HG03135 (cell line): ENCODE results near the gene CASP12.
A peak's percentile ranks its signal among the peaks of the same experiment; 100 is the strongest.

Experiments
- ATAC-seq: cut with Tn5 transposase; IDR thresholded peaks from one replicate; pipeline ENCODE4 v1.9.1; 2021; ENCODE audit warnings: mild to moderate bottlenecking, moderate library complexity; ENCODE audit not compliant: unreplicated experiment

Gene CASP12

DNA sequence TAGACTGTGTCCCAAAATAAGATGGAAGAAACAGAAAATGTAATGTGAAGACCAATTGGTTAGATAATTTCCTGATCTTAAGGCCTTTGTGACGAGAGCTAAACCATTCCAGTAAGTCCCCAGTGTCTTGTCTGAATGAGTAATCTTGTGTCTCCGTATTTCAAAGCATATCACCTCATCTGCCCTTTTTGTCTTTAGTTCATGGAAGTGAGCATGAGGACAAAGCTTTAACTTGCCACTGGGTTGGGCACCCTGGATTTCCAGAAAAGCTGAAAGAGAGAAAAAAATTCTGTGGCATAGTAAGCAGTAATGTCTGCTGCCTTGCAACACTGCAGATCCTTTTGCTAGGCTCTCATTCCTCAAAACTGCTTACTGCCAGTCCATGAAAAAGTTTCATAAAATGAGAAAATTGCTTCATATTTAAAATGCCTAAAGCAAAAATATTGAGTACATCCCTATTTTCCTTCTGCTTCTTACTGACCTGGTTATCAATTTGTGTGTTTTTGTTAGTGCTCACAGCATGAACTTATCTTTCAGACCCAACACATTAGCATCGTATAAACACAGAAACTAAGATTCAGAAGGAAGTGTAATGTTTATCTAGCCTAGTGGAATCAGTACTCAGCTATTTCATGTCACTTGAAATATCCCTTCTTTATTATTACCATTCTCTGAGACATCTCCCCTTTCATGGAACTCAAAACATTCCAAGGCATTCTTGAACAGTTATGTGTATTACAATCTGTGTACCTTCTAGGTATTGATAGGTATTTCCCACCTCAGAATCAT, 5.3 kb downstream of the CASP12 start:
- ATAC-seq: no peak

- no peak for ATAC-seq
These were observed 7.1 kb downstream of the CASP12 start for GRCh38 chr11:104891135-104891534.

DNA sequence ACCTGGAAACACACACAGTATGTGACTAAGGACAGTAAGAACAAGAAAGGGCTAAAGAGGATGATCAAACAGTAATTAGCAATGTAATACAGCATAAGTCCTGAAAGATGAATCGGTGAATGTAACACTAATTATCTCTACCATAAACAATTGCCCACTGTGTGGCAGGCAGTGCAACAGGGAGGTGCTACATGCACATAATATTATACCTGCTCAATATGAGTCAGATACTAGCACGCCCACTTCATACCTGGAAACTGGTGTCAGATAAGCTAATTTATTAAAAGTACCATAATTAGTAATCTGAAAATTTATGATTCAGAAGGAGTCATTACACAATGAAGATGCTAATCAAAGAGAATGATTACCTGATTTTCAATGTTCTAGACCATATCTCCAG, 14.9 kb downstream of the CASP12 start:
- no peak for ATAC-seq

- peak; percentile 75 for ATAC-seq
These were observed 17.0 kb downstream of the CASP12 start for GRCh38 chr11:104881117-104881794.

DNA sequence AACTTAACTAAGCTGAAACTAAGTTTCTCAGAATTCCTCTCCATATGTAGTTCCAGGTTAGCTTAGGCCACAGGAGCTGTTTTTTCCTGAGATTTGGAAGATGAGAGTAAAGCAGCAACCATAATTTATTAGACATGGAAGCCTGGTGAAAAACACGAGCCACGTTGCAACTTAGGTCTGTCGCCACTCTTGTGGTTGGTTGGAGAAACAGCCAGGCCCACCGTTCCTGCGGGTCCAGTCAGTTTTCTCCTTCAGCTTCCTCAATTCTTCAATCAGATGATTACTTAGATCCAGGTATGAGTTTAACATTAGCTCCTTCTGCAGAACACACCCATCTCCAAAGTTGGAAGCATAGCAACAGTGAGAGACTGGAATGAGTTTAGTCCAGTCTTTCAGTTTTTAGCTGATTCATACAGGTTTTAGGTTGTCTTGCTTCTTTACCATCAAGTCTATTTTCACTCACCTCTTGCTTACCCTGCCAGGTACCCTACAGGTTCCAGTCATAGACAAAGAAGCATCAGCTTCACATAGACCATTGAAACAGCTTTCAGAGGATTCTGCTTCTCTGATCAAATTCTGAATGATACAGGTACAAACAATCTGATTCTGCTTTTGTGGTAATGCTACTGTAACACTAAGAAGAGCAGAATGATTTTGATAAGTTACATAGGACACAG, 18.6 kb downstream of the CASP12 start:
- no peak for ATAC-seq

DNA sequence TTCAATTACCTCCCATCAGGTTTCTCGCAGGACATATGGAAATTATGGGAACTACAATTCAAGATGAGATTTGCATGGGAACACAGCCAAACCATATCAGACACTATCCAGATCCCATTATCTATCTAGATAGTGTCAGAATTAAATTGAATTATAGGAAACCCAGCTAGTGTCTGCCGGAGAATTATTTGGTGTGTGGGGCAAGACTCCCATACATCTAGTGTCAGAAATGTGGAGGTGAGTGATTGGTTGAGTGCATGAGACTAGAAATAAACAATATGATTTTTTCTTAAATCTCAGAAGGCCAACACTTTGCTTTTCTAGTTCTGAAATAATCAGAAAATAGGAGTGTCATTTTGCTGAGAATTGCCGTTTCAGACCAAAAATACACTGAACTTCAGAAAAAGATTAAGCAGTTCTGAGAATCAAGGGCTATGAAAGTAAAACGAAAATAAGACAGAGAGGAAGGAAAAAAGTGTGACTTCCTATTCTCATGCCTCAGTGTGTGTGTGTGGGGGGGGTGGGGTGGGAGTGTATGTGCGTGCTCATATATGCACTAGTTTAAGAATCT, 21.3 kb downstream of the CASP12 start:
- no peak for ATAC-seq

DNA sequence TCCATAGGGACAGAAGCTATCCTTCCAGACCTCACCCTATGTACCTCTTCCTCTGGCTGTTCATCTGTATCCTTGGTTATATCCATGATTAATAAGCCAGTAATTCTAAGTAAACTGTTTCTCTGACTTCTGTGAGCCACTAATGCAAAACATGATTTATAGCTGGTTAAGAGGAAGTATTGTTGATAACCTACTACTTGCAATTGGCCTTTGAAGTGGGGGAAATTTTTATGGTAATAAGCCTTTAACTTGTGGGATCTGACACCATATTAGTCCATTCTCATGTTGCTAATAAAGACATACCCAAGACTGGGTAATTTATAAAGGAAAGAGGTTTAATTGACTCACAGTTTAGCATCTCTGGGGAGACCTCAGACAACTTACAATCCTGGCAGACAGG, 21.9 kb downstream of the CASP12 start:
- no peak for ATAC-seq

GRCh38 chr11:104873252-104873651, 25.0 kb downstream of the CASP12 start:
- ATAC-seq: no peak

DNA sequence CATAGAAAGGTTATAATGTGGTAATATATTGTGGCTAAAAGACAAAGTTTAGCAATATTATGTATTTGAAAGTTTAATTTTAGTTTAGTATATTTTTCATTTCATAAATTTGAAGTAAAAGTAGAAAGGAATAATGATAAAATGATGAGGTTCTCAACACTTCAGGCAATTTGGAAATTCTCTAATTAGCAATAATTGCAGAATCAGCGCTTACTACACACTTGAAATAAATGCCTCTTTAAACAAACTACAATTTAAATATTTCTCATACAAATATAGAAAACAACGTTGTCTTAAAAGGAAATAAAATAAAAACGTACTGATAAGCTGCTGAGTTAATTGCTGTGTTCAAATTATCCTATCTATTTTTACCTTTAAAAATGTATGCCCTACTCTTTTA, 25.9 kb downstream of the CASP12 start:
- ATAC-seq: no peak

DNA sequence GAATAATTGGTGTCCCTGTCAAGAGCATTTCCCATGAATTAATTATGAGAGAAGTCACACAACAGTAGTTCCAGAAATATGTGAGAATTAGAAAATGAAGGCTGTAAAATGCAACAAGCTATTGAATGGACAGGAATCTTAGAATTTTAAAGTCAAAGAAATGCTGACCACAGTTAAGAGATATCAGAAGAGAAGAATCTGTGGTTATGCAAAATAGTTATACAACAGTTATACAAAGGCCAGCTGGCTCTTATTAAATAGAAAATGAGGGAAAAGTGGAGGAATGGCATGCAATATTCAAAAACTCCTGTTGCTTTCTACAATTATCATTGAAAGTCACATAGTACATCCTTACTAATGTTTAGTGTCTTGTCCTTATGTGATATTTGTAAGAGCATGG, 27.4 kb downstream of the CASP12 start:
- ATAC-seq: no peak

- ATAC-seq: no peak
These were observed 31.4 kb downstream of the CASP12 start for GRCh38 chr11:104866815-104867214.

- no peak for ATAC-seq
These were observed 39.1 kb downstream of the CASP12 start for GRCh38 chr11:104858882-104859775.

DNA sequence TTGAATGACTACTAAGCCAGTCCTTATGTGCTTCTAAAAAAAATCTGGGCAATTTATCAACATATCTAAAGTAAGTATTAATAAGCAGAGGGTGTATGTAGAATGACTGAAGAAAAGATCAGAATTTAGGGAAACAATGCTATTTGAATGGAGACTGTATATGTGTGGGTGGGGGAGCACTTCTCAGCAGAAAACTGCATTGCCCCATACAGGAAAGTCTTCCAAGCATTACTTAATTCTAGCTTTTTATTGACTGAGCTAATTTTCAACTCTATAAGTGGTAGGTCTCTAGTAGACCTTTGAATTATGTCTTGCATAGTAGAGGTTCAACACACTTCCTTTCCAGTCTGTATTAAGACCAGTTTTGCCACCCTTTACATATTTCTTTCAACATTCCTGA, 41.7 kb downstream of the CASP12 start:
- ATAC-seq: no peak

DNA sequence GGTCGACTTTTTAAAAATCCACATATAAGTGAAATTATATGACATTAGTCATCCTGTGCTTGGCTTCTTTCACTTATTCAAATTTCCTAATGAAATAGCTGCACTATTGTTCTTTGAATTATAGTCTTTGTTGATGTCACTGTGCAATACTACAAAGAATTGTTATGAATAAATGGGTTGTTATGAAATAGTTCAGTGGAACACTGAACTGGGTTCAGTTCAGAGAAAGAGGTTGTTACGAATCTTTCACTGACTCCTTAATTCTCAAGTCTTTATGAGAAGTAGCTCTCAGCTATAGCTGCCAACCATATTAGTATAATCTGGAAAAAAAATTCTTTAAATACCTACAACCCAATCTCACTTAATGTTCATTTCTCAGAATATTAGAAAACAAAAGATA, 42.3 kb downstream of the CASP12 start:
- no peak for ATAC-seq

- no peak for ATAC-seq
These were observed 45.0 kb downstream of the CASP12 start for GRCh38 chr11:104853276-104853675.

DNA sequence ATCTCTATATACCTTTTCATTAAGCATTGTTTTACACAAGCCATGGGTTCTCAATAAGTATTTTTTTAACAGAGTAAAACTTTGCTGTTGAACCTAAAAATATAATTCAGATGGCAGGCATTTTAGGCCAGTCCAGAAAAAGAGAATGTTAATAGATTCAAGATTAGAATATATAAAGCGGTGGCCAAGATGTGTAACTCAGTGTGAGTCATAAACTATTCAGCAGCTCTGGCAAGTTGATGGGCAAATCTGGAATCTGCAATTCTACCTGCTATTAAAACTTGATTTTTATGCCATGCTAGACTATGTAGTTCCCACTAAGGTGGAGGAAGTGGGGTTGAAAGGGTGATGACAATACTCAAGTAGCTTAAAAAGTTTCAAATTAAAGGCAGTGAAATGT, 45.4 kb downstream of the CASP12 start:
- no peak for ATAC-seq

- ATAC-seq: no peak
These were observed 52.0 kb downstream of the CASP12 start for GRCh38 chr11:104846216-104846615.

GRCh38 chr11:104844451-104844850, 53.8 kb downstream of the CASP12 start:
- ATAC-seq: no peak

- ATAC-seq: no peak
These were observed 55.0 kb downstream of the CASP12 start for GRCh38 chr11:104843150-104843836.

DNA sequence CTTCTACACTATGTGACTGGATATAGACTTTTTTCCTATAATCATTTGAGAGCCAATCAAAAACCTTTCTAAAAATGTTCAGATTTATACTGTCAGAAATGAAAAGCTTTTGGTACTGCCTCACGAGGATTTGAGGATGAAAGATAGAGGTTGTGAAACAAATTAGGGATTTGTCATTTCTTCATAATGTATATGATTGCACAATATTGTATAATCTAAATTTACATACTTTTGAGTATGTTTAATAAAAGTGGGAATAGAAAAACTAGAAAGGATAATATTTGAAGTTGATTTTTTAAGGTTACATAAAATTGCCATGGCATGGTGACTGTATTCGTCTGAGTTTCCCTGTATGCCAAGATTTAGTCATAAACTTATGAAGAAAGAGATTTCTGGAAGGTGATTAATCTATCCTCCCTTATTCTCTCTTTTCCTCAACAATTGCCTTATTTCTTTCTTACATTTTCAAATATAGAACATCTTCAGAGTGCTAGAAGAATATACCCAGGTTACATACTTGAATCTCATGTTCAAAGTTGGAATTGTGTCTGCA, 56.2 kb downstream of the CASP12 start:
- no peak for ATAC-seq
